HG02610 (cell line): ENCODE results near the gene SERTAD1.

Source experiments
- ATAC-seq: cut with Tn5 transposase; IDR thresholded peaks from one replicate; pipeline ENCODE4 v1.9.1; 2021; ENCODE audit warnings: mild to moderate bottlenecking, moderate library complexity; ENCODE audit not compliant: unreplicated experiment

Gene SERTAD1

GRCh38 chr19:40380199-40381037, 45.4 kb downstream of the SERTAD1 start:
- ATAC-seq: no peak

GRCh38 chr19:40379446-40380198, 46.2 kb downstream of the SERTAD1 start:
- no peak for ATAC-seq

DNA sequence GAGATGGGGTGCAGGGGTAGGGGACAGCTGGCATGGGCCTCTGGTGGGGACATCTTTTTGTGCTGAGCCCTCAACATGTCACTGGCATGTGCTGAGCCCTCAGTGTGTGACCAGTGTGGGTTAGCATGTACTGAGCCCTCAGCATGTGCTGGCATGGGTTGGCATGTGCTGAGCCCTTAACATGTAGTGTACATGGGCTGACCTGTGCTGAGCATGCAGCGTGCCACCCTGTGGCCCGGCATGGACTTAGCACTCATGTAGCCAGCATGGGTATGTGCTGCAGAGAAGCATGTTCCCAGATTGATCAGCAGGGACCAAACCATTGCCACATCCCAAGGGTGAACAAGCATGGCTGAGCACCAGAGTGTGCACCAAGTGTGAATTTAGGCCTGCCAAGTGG, 47.3 kb downstream of the SERTAD1 start:
- ATAC-seq: no peak

GRCh38 chr19:40377876-40378385, 47.9 kb downstream of the SERTAD1 start:
- ATAC-seq: no peak

DNA sequence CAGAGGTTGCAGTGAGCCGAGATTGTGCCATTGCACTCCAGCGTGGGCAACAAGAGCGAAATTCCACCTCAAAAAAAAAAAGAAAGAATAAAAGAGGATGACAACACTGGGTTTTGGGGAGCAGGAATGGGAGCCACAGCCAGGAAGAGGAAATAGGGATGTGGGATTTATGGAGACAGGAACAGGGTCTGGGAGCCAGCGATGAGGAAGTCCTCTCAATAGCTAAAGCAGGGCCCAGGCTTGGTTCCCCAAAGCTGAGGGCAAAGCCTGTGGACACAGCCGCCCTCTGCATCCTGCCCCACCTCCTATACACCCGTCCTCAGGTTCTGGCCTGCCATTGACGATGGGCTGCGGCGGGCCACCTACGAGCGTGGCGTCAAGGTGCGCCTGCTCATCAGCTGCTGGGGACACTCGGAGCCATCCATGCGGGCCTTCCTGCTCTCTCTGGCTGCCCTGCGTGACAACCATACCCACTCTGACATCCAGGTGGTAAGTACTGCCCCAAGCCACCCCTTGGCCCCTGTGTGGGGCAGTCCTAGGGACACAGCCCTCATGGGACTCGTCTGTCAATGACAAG, 49.4 kb downstream of the SERTAD1 start:
- no peak for ATAC-seq

DNA sequence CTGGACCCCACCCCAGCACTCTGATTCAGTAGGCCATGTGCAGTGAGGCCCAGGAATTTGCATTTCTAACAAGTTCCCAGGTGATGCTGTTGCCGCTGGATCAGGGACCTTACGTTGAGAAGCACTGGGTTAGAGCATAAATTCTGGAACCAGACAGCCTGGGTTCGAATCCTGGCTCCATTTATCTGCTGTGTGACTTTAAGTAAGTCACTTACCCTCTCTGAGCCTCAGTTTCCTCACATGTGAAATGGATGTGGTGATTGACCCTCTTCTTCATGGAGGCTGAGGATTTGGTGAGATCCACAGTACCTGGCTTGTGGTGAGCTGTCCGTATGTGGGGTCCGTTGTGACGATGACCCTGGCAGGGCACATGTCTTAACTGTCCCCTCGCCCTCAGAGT, 51.7 kb downstream of the SERTAD1 start:
- ATAC-seq: no peak

- no peak for ATAC-seq
Observed at GRCh38 chr19:40371802-40372122, 54.0 kb downstream of the SERTAD1 start.
